H1 (cell line): ENCODE measurements around the gene SLC2A8. TPM values are rescaled to one million over a fixed set of nuclear protein-coding genes. Genes with fewer than 3 reads are reported as not detected.

Source experiments
- CTCF ChIA-PET: fragments of 300-600 bp; sonication (Branson Sonifier 250); formaldehyde crosslinking; loops from one replicate; lab custom pipeline; 2021; ENCODE audit not compliant: partially characterized antibody; lab: Charles Lee
- POLR2A ChIA-PET: fragments of 300-600 bp; sonication (Branson Sonifier 250); formaldehyde crosslinking; loops from one replicate; lab custom pipeline; 2021; ENCODE audit warnings: inconsistent platforms; ENCODE audit not compliant: partially characterized antibody; lab: Charles Lee
- DNase-seq, 2 experiments: peaks; one replicate each; pipeline versions ENCODE4 v3.0.0 to v3.0.0-alpha.2; 2010 to 2022; ENCODE audit warnings: low spot score in 2 of 2, low read depth in 1 of 2, mixed read lengths in 1 of 2
- FAIRE-seq: peaks from 2 replicates; lab custom pipeline; 2011; peaks lifted over from hg19 to GRCh38; lab: Jason Lieb, UNC
- H2AFZ ChIP-seq: 2 replicates; pipeline ENCODE4 v1.8.1; 2012; ENCODE audit warnings: low read length, inconsistent platforms
- H2AK5ac ChIP-seq: 2 replicates; pipeline ENCODE4 v1.6.1; 2013; ENCODE audit warnings: low read depth, low read length
- H2BK120ac ChIP-seq: replicated peaks from 2 replicates; pipeline ENCODE3; 2013; ENCODE audit warnings: low read depth, low read length, inconsistent platforms
- H2BK12ac ChIP-seq: 2 replicates; pipeline ENCODE4 v1.6.1; 2013; ENCODE audit warnings: low read depth, low read length
- H2BK15ac ChIP-seq: 2 replicates; pipeline ENCODE4 v1.6.1; 2013; ENCODE audit warnings: low read length
- H2BK20ac ChIP-seq: 2 replicates; pipeline ENCODE4 v1.6.1; 2013; ENCODE audit warnings: low read length
- H2BK5ac ChIP-seq: 2 replicates; pipeline ENCODE4 v1.6.1; 2013; ENCODE audit warnings: low read depth, low read length
- H3K14ac ChIP-seq: 2 replicates; pipeline ENCODE4 v1.6.1; 2013; ENCODE audit warnings: inconsistent platforms; ENCODE audit not compliant: insufficient read length
- H3K18ac ChIP-seq: 2 replicates; pipeline ENCODE4 v1.6.1; 2013; ENCODE audit warnings: low read length; ENCODE audit errors: extremely low read depth
- H3K23ac ChIP-seq: 2 replicates; pipeline ENCODE4 v1.6.1; 2013; ENCODE audit warnings: inconsistent platforms; ENCODE audit not compliant: insufficient read length
- H3K23me2 ChIP-seq: 2 replicates; pipeline ENCODE4 v1.6.1; 2013; ENCODE audit warnings: low read depth, low read length
- H3K27ac ChIP-seq: 2 replicates; pipeline ENCODE4 v1.6.1; 2011; ENCODE audit warnings: low read depth, low read length, inconsistent platforms
- H3K27me3 ChIP-seq, 4 experiments: replicated peaks in 1 of 4; 1 replicate in 1 of 4; 2 replicates in 3 of 4; pipeline versions ENCODE4 v1.6.1 to v1.8.1; 2011 to 2013; ENCODE audit warnings: low read length in 3 of 4, mild to moderate bottlenecking in 3 of 4, inconsistent platforms in 2 of 4, mixed read lengths in 2 of 4, moderate library complexity in 1 of 4; ENCODE audit not compliant: control insufficient read depth in 3 of 4, insufficient read depth in 3 of 4; ENCODE audit errors: extremely low read depth in 1 of 4
- H3K36me3 ChIP-seq, 4 experiments: 2 replicates each; pipeline versions ENCODE4 v1.6.1 to v1.8.1; 2011 to 2013; ENCODE audit warnings: mild to moderate bottlenecking in 4 of 4, low read length in 3 of 4, moderate library complexity in 2 of 4, control low read depth in 1 of 4, inconsistent platforms in 1 of 4; ENCODE audit not compliant: insufficient read depth in 4 of 4, control insufficient read depth in 2 of 4
- H3K4ac ChIP-seq: replicated peaks from 2 replicates; pipeline ENCODE3; 2013; ENCODE audit warnings: low read length, low read depth, mixed read lengths, inconsistent platforms; ENCODE audit not compliant: insufficient read length
- H3K4me1 ChIP-seq, 4 experiments: replicated peaks in 1 of 4; 1 replicate in 1 of 4; 2 replicates in 3 of 4; pipeline versions ENCODE4 v1.6.1 to v1.8.1; 2011 to 2013; ENCODE audit warnings: low read length in 3 of 4, inconsistent platforms in 2 of 4, mixed read lengths in 1 of 4; ENCODE audit not compliant: insufficient read depth in 4 of 4, control insufficient read depth in 3 of 4
- H3K4me2 ChIP-seq, 2 experiments: 2 replicates each; pipeline versions ENCODE4 v1.6.1 to v1.8.1; 2011 to 2013; ENCODE audit warnings: low read depth in 2 of 2, low read length in 2 of 2, control low read depth in 1 of 2, inconsistent platforms in 1 of 2, mild to moderate bottlenecking in 1 of 2; ENCODE audit not compliant: insufficient read depth in 1 of 2
- H3K4me3 ChIP-seq, 4 experiments: fragments of 200-600, 300-600 bp in 1 of 4; sonication (generic), shearing (Covaris generic), sonication (Bioruptor Twin) in 1 of 4; 2 replicates each; pipeline versions ENCODE4 v1.5.1 to v1.8.1; 2011 to 2016; ENCODE audit warnings: low read length in 4 of 4, low read depth in 3 of 4, control low read depth in 2 of 4, inconsistent platforms in 2 of 4, mild to moderate bottlenecking in 2 of 4, mixed read lengths in 1 of 4, moderate library complexity in 1 of 4; ENCODE audit not compliant: insufficient read depth in 2 of 4; ENCODE audit errors: extremely low read depth in 1 of 4
- H3K56ac ChIP-seq: replicated peaks from 2 replicates; pipeline ENCODE3; 2013; ENCODE audit warnings: low read depth, mild to moderate bottlenecking, mixed read lengths, low read length, inconsistent platforms; ENCODE audit not compliant: insufficient read length
- H3K79me1 ChIP-seq: 2 replicates; pipeline ENCODE4 v1.6.1; 2013; ENCODE audit warnings: low read depth, low read length, control low read depth
- H3K79me2 ChIP-seq, 2 experiments: 2 replicates each; pipeline versions ENCODE4 v1.6.1 to v1.8.1; 2012 to 2013; ENCODE audit warnings: low read length in 2 of 2, mild to moderate bottlenecking in 2 of 2, inconsistent platforms in 1 of 2; ENCODE audit not compliant: insufficient read depth in 2 of 2, control insufficient read depth in 1 of 2
- H3K9ac ChIP-seq, 4 experiments: replicated peaks in 1 of 4; 1 replicate in 1 of 4; 2 replicates in 3 of 4; pipeline versions ENCODE4 v1.6.1 to v1.8.1; 2011 to 2013; ENCODE audit warnings: low read depth in 3 of 4, low read length in 3 of 4, control low read depth in 2 of 4, mild to moderate bottlenecking in 2 of 4, moderate library complexity in 2 of 4, inconsistent platforms in 1 of 4; ENCODE audit errors: extremely low read depth in 1 of 4
- H3K9me3 ChIP-seq, 2 experiments: 2 replicates each; pipeline versions ENCODE4 v1.6.1 to v1.8.1; 2012 to 2013; ENCODE audit warnings: mild to moderate bottlenecking in 2 of 2, moderate library complexity in 2 of 2, control low read depth in 1 of 2, inconsistent platforms in 1 of 2, low read depth in 1 of 2, low read length in 1 of 2, mixed read lengths in 1 of 2; ENCODE audit not compliant: insufficient read depth in 2 of 2
- H4K20me1 ChIP-seq, 2 experiments: replicated peaks in 1 of 2; 2 replicates each; pipeline versions ENCODE3 to v1.8.1; 2011 to 2013; ENCODE audit warnings: inconsistent platforms in 2 of 2, low read length in 2 of 2, mild to moderate bottlenecking in 1 of 2; ENCODE audit not compliant: insufficient read depth in 2 of 2, control insufficient read depth in 1 of 2
- H4K5ac ChIP-seq: 2 replicates; pipeline ENCODE4 v1.6.1; 2013; ENCODE audit warnings: low read length, low read depth, mixed read lengths, inconsistent platforms; ENCODE audit not compliant: insufficient read length
- H4K8ac ChIP-seq: 2 replicates; pipeline ENCODE4 v1.8.0; 2013; ENCODE audit warnings: mild to moderate bottlenecking, moderate library complexity, low read length, inconsistent platforms; ENCODE audit not compliant: insufficient read depth; ENCODE audit errors: extremely low read depth
- H4K91ac ChIP-seq: replicated peaks from 2 replicates; pipeline ENCODE3; 2013; ENCODE audit warnings: low read length, mixed read lengths, inconsistent platforms; ENCODE audit not compliant: insufficient read length
- ASH2L ChIP-seq: fragments of 200-600, 300-600 bp; sonication (generic); IDR thresholded peaks from one replicate; pipeline ENCODE4 v1.7.1; 2017; ENCODE audit warnings: low read length
- CTBP2 ChIP-seq: IDR thresholded peaks from 2 replicates; pipeline ENCODE4 v1.7.0; 2011; ENCODE audit warnings: borderline replicate concordance, mild to moderate bottlenecking, moderate library complexity, mixed read lengths, low read length; ENCODE audit not compliant: insufficient read depth, insufficient read length
- FOSL1 ChIP-seq: IDR thresholded peaks from 2 replicates; pipeline ENCODE4 v1.6.1; 2011; ENCODE audit warnings: mild to moderate bottlenecking, low read depth, low read length, moderate library complexity; ENCODE audit not compliant: insufficient read depth
- GTF2F1 ChIP-seq: IDR thresholded peaks from 2 replicates; pipeline ENCODE4 v1.6.1; 2012; ENCODE audit warnings: low read depth, low read length, improper control_type of control experiment, borderline replicate concordance
- NRF1 ChIP-seq: IDR thresholded peaks from 2 replicates; pipeline ENCODE4 v1.6.1; 2011; ENCODE audit warnings: mild to moderate bottlenecking, low read depth, low read length, improper control_type of control experiment
- RNF2 ChIP-seq: fragments of 200-900, 300-1000 bp; sonication (generic); IDR thresholded peaks from 2 replicates; pipeline ENCODE4 v1.7.1; 2016; ENCODE audit warnings: borderline replicate concordance, low read depth, mild to moderate bottlenecking, antibody characterized with exemption, low read length; ENCODE audit not compliant: poor library complexity, severe bottlenecking; ENCODE audit errors: missing control alignments
- RXRA ChIP-seq: IDR thresholded peaks from 2 replicates; pipeline ENCODE4 v1.6.1; 2011; ENCODE audit warnings: low read depth, mild to moderate bottlenecking, low read length, moderate library complexity; ENCODE audit not compliant: insufficient read depth
- SP1 ChIP-seq: IDR thresholded peaks from 2 replicates; pipeline ENCODE4 v1.6.1; 2011; ENCODE audit warnings: low read depth, low read length
- SUZ12 ChIP-seq: fragments of 200-600 bp; sonication (generic); IDR thresholded peaks from 2 replicates; pipeline ENCODE4 v1.6.1; 2012; ENCODE audit warnings: mild to moderate bottlenecking, inconsistent platforms, low read length, moderate library complexity, mixed read lengths
- TCF12 ChIP-seq: IDR thresholded peaks from 2 replicates; pipeline ENCODE4 v1.6.1; 2011; ENCODE audit warnings: low read depth, mild to moderate bottlenecking, low read length
- WGBS, 2 experiments: shearing (Covaris generic) in 1 of 2; methylation state at CpG; one replicate each; pipeline versions ENCODE4 v1.1.6 to v1.1.7; 2013 to 2015; ENCODE audit warnings: low lambda C conversion rate in 2 of 2, mixed read lengths in 2 of 2, inconsistent platforms in 1 of 2, low coverage in 1 of 2, missing lambda C conversion rate in 1 of 2; ENCODE audit not compliant: insufficient replicate concordance in 2 of 2, insufficient coverage in 1 of 2, insufficient read length in 1 of 2; ENCODE audit errors: extremely low coverage in 1 of 2, missing lambda C conversion rate in 1 of 2; 5-methylcytosine and 5-hydroxymethylcytosine counted together
- polyA plus RNA-seq, 7 experiments: library from polyadenylated mRNA; depleted of rRNA in 3 of 7; stranded (reverse) in 5 of 7; unstranded in 2 of 7; fragments of >200 nt in 5 of 7; fragments of 200-250 nt in 2 of 7; gene quantifications; 1 replicate in 5 of 7; 2 replicates in 1 of 7; 4 replicates in 1 of 7; pipeline versions ENCODE4 v1.2.1 to v1.2.3, GENCODE V29; 2011 to 2013; ENCODE audit warnings: missing spikeins in 2 of 7, mixed read lengths in 2 of 7
- total RNA-seq: library from RNA; stranded (reverse); fragmentation: NEBNext Ultra II Directional; extraction: Animal tissue kit (Norgen Biotek cat#: 25700); gene quantifications from 2 replicates; pipeline ENCODE4 v1.2.1, GENCODE V29; 2021
- TF ChIP-seq, protein P1 (sequence below): IDR thresholded peaks from 2 replicates; pipeline ENCODE4 v1.6.1; 2012; ENCODE audit warnings: inconsistent platforms

The SLC2A8 gene
- total and polyA plus RNA-seq, 2 of the 8 experiments (the other 6 are each of a cell fraction or from before 2014, with no cell fraction given) = 24.6 to 36.4 TPM

DNA sequence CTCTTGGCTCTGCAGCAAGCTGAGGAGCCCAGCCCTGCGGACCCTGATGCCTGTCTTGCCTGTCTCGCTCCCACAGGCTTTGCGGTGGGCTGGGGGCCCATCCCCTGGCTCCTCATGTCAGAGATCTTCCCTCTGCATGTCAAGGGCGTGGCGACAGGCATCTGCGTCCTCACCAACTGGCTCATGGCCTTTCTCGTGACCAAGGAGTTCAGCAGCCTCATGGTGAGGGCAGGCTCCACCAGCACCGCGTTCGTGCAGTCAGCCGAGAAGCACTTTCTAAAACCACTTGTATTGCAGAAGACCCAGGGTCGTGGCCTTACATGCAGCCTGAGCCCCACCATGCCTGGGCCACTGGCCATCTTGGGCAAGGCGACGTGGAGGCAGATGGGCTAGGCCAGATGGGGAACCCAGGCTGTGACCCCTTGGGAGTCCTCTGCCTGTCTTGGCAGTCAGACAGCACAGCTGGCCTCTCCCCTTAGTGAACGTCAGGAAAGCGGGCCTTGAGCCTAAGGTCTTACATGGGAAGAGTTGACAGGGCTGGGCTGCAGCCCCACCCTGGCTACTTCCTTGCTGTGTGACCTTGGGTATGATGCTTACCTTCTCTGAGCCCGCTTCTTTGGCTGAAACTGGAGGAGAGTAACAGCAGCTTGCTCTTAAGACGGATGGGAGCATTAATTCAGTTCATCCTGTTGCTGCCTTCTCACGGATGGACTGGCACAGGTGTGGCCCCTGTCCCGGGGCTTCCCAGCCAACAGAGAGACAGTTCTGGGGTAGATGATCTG lies 8.6 kb downstream of the SLC2A8 start:
- no peak overlapping the region for H3K27ac ChIP-seq
- no peak for FAIRE-seq
- H3K56ac ChIP-seq = no peak overlapping the region
- H3K23me2 ChIP-seq = no peaks in the 10 kb centered on the region
- no peak overlapping the region for H4K5ac ChIP-seq
- no peaks in the 10 kb centered on the region for H3K27me3 ChIP-seq
- H3K4me1 ChIP-seq = no peaks in the 10 kb centered on the region
- 0 out of 4 replicates have a peak, but pooled peaks cover 0 to 2% of the 10 kb centered on the region in 2 experiments for H3K79me2 ChIP-seq
- H3K79me1 ChIP-seq = no peaks in the 10 kb centered on the region; the same call in 1 of the 2 replicates
- no peaks in the 10 kb centered on the region for H3K9me3 ChIP-seq
- no peak overlapping the region for H3K4me2 ChIP-seq
- no peak overlapping the region for H2BK12ac ChIP-seq
- H3K36me3 ChIP-seq = peaks cover 4 to 13% (median 6%) of the 10 kb centered on the region in 4 experiments; a peak in 6 of 8 replicates
- H4K91ac ChIP-seq = no peak overlapping the region
- H2AFZ ChIP-seq = no peak overlapping the region
- no peak overlapping the region for H3K18ac ChIP-seq
- no peak overlapping the region; the same call in 1 of the 2 replicates for H2BK5ac ChIP-seq
- DNase-seq = no peak
- no peak overlapping the region for H3K23ac ChIP-seq
- no peak overlapping the region for H2BK15ac ChIP-seq
- no peak overlapping the region for H3K14ac ChIP-seq
- H3K9ac ChIP-seq = no peak overlapping the region
- H4K20me1 ChIP-seq = peaks cover 0 to 9% of the 10 kb centered on the region in 2 experiments
- H2BK120ac ChIP-seq = no peak overlapping the region
- POLR2A ChIA-PET = interaction anchor here (1.5 to 3.0 kb wide), 4 partner anchors 8 to 45 kb away, joined by 5 to 12 read pairs (median 6); partner anchors contain the start of genes LRSAM1, RPL12 and SLC2A8
- CTCF ChIA-PET = interaction anchor here (0.6 to 2.9 kb wide), 7 partner anchors 8 to 191 kb away, joined by 3 to 10 read pairs (median 4); partner anchors contain the start of gene SLC2A8
- no peak overlapping the region for H3K4me3 ChIP-seq
- no peak overlapping the region for H2BK20ac ChIP-seq
- H4K8ac ChIP-seq = no peak overlapping the region
- H2AK5ac ChIP-seq = no peak overlapping the region
- WGBS, 2 experiments = 92% methylated on average over 19 of the region's 20 CpGs; no CpG with 5 or more reads in 1 of the 2 experiments
- no peak overlapping the region for H3K4ac ChIP-seq
- TF ChIP-seq NRF1 = no peak
- no peak for TF ChIP-seq FOSL1
- no peak for TF ChIP-seq RNF2
- no peak for TF ChIP-seq RXRA
- TF ChIP-seq GTF2F1 = no peak
- no peak for TF ChIP-seq TCF12
- TF ChIP-seq, protein P1, sequence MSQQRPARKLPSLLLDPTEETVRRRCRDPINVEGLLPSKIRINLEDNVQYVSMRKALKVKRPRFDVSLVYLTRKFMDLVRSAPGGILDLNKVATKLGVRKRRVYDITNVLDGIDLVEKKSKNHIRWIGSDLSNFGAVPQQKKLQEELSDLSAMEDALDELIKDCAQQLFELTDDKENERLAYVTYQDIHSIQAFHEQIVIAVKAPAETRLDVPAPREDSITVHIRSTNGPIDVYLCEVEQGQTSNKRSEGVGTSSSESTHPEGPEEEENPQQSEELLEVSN = no peak
- TF ChIP-seq SUZ12 = no peak
- TF ChIP-seq ASH2L = no peak
- TF ChIP-seq SP1 = no peak
- no peak for TF ChIP-seq CTBP2
